ENCODE measurements around the gene ISM2. TPM values are rescaled to one million over a fixed set of nuclear protein-coding genes. Genes with fewer than 3 reads are reported as not detected.

Gene ISM2
- total and polyA plus RNA-seq, 10 of the 15 experiments (the other 5 are each of a cell fraction or from before 2014, with no cell fraction given) = 0.03 TPM; not detected in 9

GRCh38 chr14:77478796-77479195 lies 19.8 kb downstream of the ISM2 start (continued):
- TF ChIP-seq RELB (IDR thresholded peaks at IDR 0.05; ENCODE audit: low read depth) (peak; percentile 56), EP300 (IDR thresholded peaks at IDR 0.05; ENCODE audit: borderline replicate concordance in 1 of 2, control insufficient read depth in 1 of 2, low read depth in 2 of 2, low read length in 2 of 2) (peak in 1 of 2 experiments; percentile 54; a peak in 1 of 4 replicates), CREM (IDR thresholded peaks at IDR 0.05; ENCODE audit: low read depth) (0 out of 2 replicates have a peak, but pooled peaks have one; percentile 13), PAX5 (IDR thresholded peaks at IDR 0.05; ENCODE audit: borderline replicate concordance, low read depth, low read length) (0 out of 2 replicates have a peak, but pooled peaks have one; percentile 7), NR2F1 (conservative IDR thresholded peaks at IDR 0.05) (peak; percentile 83), ZNF207 (IDR thresholded peaks at IDR 0.05; ENCODE audit: borderline replicate concordance) (no peak), SIX5 (IDR thresholded peaks at IDR 0.05; ENCODE audit: low read depth, low read length, severe bottlenecking) (no peak), RELA (IDR thresholded peaks at IDR 0.05; ENCODE audit: borderline replicate concordance, partially characterized antibody) (no peak)

GRCh38 chr14:77478029-77478428 lies 20.6 kb downstream of the ISM2 start:
- SMC1A ChIA-PET (ENCODE audit: uncharacterized antibody, unreplicated experiment) = interaction anchor here (0.8 to 1.4 kb wide), 3 partner anchors 19 to 74 kb away, joined by 4 to 5 read pairs (median 5); no protein-coding TSS in a partner anchor
- Histone ChIP-seq H3K36me3 (ENCODE audit: control insufficient read depth in 2 of 2, insufficient read depth in 2 of 2, low read length in 1 of 2) (no peaks in the 10 kb centered on the region), H4K20me1 (ENCODE audit: control insufficient read depth, insufficient read depth) (no peaks in the 10 kb centered on the region), H3K27ac (ENCODE audit: control insufficient read depth, insufficient read depth) (no peak overlapping the region), H3K4me1 (ENCODE audit: control insufficient read depth, insufficient read depth, low read length) (peaks cover 8% of the 10 kb centered on the region), H3K4me2 (ENCODE audit: control insufficient read depth, insufficient read depth) (no peak overlapping the region), H3K4me3 (no peak overlapping the region), H3K9me3 (replicated peaks; ENCODE audit: control insufficient read depth, insufficient read depth, low read length) (no peaks in the 10 kb centered on the region), H3K79me2 (ENCODE audit: control insufficient read depth, insufficient read depth, low read length) (no peaks in the 10 kb centered on the region), H3K9ac (ENCODE audit: control insufficient read depth, insufficient read depth, low read length) (no peak overlapping the region), H3K27me3 (replicated peaks in 1 of 2; ENCODE audit: control insufficient read depth in 2 of 2, insufficient read depth in 2 of 2, low read length in 1 of 2) (no peaks in the 10 kb centered on the region; a peak in 1 of 4 replicates), H2AFZ (ENCODE audit: control insufficient read depth, low read depth, low read length) (no peak overlapping the region)
- no TSS peak for BruUV-seq (replicated peaks)
- POLR2A ChIA-PET = interaction anchor here (1.4 kb wide), 1 partner anchor 10 kb away, joined by 12 read pairs; no protein-coding TSS in a partner anchor
- DNase-seq (ENCODE audit: low read depth, low spot score) = no peak
- no peak for FAIRE-seq
- intact Hi-C loops (cut with micrococcal nuclease; ENCODE audit: unreplicated experiment) = no loop called here
- WGBS (ENCODE audit: insufficient coverage, insufficient replicate concordance, low lambda C conversion rate, missing lambda C conversion rate) = 51% methylated on average over 5 of the region's 5 CpGs
- in situ Hi-C loops (cut with MboI) = no loop called here
- CTCF ChIA-PET = interaction anchor here (1.2 to 9.3 kb wide), 2 partner anchors 19 to 29 kb away, joined by 4 to 40 read pairs; no protein-coding TSS in a partner anchor
- RAD21 ChIA-PET (ENCODE audit: unreplicated experiment) = interaction anchor here (2.0 kb wide), 1 partner anchor 19 kb away, joined by 12 read pairs; the partner anchor contains the start of gene AHSA1
- ATAC-seq = no peak; the same call in 2 of the 3 replicates
- TF ChIP-seq CTCF (IDR thresholded peaks at IDR 0.05 in 2 of 3, conservative IDR thresholded peaks at IDR 0.05 in 1 of 3; ENCODE audit: control insufficient read depth in 2 of 3, extremely low read depth in 1 of 3, insufficient read depth in 1 of 3, low read depth in 3 of 3, low read length in 3 of 3) = no peak
- TF ChIP-seq ZNF687 (IDR thresholded peaks at IDR 0.05) = no peak
- TF ChIP-seq ZSCAN29 (IDR thresholded peaks at IDR 0.05) = no peak
- TF ChIP-seq PML (IDR thresholded peaks at IDR 0.05; ENCODE audit: low read length) = no peak
- TF ChIP-seq HDAC6 (IDR thresholded peaks at IDR 0.05; ENCODE audit: unreplicated experiment) = no peak
